ENCODE results near the gene SLC37A4. TPM values are rescaled to one million over a fixed set of nuclear protein-coding genes. Genes with fewer than 3 reads are reported as not detected.

SLC37A4 gene
- total RNA-seq, 1 experiment from 2014 or later, result 108 TPM

GRCh38 chr11:119056421-119056999 lies 25.8 kb upstream of the SLC37A4 start:
- Mint-ChIP-seq H3K27me3 (ENCODE audit: insufficient read depth, unreplicated experiment) (no peaks in the 10 kb centered on the region), H3K27ac (ENCODE audit: unreplicated experiment) (peak overlapping the region; percentile 98), H3K4me1 (ENCODE audit: low read depth, unreplicated experiment) (peaks cover 20% of the 10 kb centered on the region), H3K4me3 (ENCODE audit: unreplicated experiment) (peak overlapping the region; percentile 88), H3K36me3 (ENCODE audit: insufficient read depth, unreplicated experiment) (peaks cover 60% of the 10 kb centered on the region), H3K9me3 (ENCODE audit: unreplicated experiment) (no peaks in the 10 kb centered on the region)
- Histone ChIP-seq H3K36me3 (ENCODE audit: control insufficient read depth, insufficient read depth, low read length) (peaks cover 15% of the 10 kb centered on the region), H3K4me3 (ENCODE audit: low read depth, low read length) (peak overlapping the region; percentile 94), H3K9me3 (no peaks in the 10 kb centered on the region), H3K27me3 (replicated peaks; ENCODE audit: control insufficient read depth, insufficient read depth, low read length) (no peaks in the 10 kb centered on the region), H3K4me1 (peaks cover 10% of the 10 kb centered on the region)
- peak in 1 of 2 experiments; percentile 57 for DNase-seq
- TF ChIP-seq, protein P1, sequence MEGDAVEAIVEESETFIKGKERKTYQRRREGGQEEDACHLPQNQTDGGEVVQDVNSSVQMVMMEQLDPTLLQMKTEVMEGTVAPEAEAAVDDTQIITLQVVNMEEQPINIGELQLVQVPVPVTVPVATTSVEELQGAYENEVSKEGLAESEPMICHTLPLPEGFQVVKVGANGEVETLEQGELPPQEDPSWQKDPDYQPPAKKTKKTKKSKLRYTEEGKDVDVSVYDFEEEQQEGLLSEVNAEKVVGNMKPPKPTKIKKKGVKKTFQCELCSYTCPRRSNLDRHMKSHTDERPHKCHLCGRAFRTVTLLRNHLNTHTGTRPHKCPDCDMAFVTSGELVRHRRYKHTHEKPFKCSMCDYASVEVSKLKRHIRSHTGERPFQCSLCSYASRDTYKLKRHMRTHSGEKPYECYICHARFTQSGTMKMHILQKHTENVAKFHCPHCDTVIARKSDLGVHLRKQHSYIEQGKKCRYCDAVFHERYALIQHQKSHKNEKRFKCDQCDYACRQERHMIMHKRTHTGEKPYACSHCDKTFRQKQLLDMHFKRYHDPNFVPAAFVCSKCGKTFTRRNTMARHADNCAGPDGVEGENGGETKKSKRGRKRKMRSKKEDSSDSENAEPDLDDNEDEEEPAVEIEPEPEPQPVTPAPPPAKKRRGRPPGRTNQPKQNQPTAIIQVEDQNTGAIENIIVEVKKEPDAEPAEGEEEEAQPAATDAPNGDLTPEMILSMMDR (IDR thresholded peaks at IDR 0.05; ENCODE audit: insufficient read depth in 1 of 2, low read depth in 1 of 2, low read length in 1 of 2, severe bottlenecking in 1 of 2, unreplicated experiment in 1 of 2), result no peak
- CTCF ChIA-PET, result interaction anchor here (0.7 to 3.5 kb wide), 5 partner anchors 11 to 150 kb away, joined by 3 to 25 read pairs (median 3); partner anchors contain the start of genes CBL, NHERF4 and VPS11
- POLR2A ChIA-PET, result interaction anchor here (0.5 to 2.0 kb wide), 18 partner anchors 9 to 1986 kb away, joined by 3 to 18 read pairs (median 4); partner anchors contain the start of genes CBL, DPAGT1, HMBS and SLC37A4
- no TSS peak for BruUV-seq (replicated peaks)
- intact Hi-C loops (cut with micrococcal nuclease; ENCODE audit: unreplicated experiment), result no loop called here

DNA sequence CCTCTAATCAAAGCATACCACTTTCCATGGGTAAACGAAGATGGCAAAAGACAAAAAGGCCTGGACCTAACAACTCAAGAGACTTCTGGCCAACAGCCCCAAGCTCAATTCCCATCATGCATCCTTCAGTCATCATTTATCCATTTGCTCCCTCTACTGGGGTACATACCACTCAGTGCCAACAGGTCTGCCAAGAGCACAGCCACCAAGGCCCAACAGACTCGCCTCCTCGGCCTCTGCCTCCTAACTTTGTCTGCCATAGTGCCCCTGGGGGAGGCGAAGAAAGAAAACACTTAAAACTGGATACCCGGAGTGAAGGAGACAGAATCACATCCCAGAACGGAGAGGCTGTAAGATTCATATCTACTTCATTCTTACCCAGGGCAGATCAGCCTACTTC lies 25.2 kb upstream of the SLC37A4 start:
- Mint-ChIP-seq H3K36me3 (ENCODE audit: insufficient read depth, unreplicated experiment) (peaks cover 66% of the 10 kb centered on the region), H3K4me1 (ENCODE audit: low read depth, unreplicated experiment) (peaks cover 20% of the 10 kb centered on the region), H3K4me3 (ENCODE audit: unreplicated experiment) (peak overlapping the region; percentile 88), H3K27me3 (ENCODE audit: insufficient read depth, unreplicated experiment) (no peaks in the 10 kb centered on the region), H3K9me3 (ENCODE audit: unreplicated experiment) (no peaks in the 10 kb centered on the region), H3K27ac (ENCODE audit: unreplicated experiment) (peak overlapping the region; percentile 98)
- BruUV-seq (replicated peaks), result no TSS peak
- POLR2A ChIA-PET, result interaction anchor here (0.5 to 2.0 kb wide), 15 partner anchors 9 to 359 kb away, joined by 3 to 18 read pairs (median 4); partner anchors contain the start of genes CBL, DPAGT1, HMBS and SLC37A4
- TF ChIP-seq, protein P1 (IDR thresholded peaks at IDR 0.05; ENCODE audit: insufficient read depth in 1 of 2, low read depth in 1 of 2, low read length in 1 of 2, severe bottlenecking in 1 of 2, unreplicated experiment in 1 of 2), result peak in 1 of 2 experiments; percentile 7
- intact Hi-C loops (cut with micrococcal nuclease; ENCODE audit: unreplicated experiment), result no loop called here
- CTCF ChIA-PET, result interaction anchor here (0.6 to 3.5 kb wide), 5 partner anchors 12 to 150 kb away, joined by 3 to 25 read pairs (median 3); partner anchors contain the start of genes CBL, SLC37A4 and VPS11
- Histone ChIP-seq H3K4me1 (peaks cover 10% of the 10 kb centered on the region), H3K27me3 (replicated peaks; ENCODE audit: control insufficient read depth, insufficient read depth, low read length) (no peaks in the 10 kb centered on the region), H3K9me3 (no peaks in the 10 kb centered on the region), H3K4me3 (ENCODE audit: low read depth, low read length) (peak overlapping the region; percentile 94), H3K36me3 (ENCODE audit: control insufficient read depth, insufficient read depth, low read length) (peaks cover 15% of the 10 kb centered on the region)
- DNase-seq, result no peak

- TF ChIP-seq, protein P1 (IDR thresholded peaks at IDR 0.05; ENCODE audit: insufficient read depth in 1 of 2, low read depth in 1 of 2, low read length in 1 of 2, severe bottlenecking in 1 of 2, unreplicated experiment in 1 of 2), result no peak
- no peaks in the 10 kb centered on the region for H3K27me3 Mint-ChIP-seq (ENCODE audit: insufficient read depth, unreplicated experiment)
These were observed 23.7 kb upstream of the SLC37A4 start for GRCh38 chr11:119054418-119054817.

More at GRCh38 chr11:119054418-119054817, 23.7 kb upstream of the SLC37A4 start:
- Histone ChIP-seq H3K4me1 (peaks cover 10% of the 10 kb centered on the region), H3K4me3 (ENCODE audit: low read depth, low read length) (no peak overlapping the region), H3K27me3 (replicated peaks; ENCODE audit: control insufficient read depth, insufficient read depth, low read length) (no peaks in the 10 kb centered on the region), H3K36me3 (ENCODE audit: control insufficient read depth, insufficient read depth, low read length) (peaks cover 15% of the 10 kb centered on the region), H3K9me3 (no peaks in the 10 kb centered on the region)
- intact Hi-C loops (cut with micrococcal nuclease; ENCODE audit: unreplicated experiment), result no loop called here
- Mint-ChIP-seq H3K27ac (ENCODE audit: unreplicated experiment) (no peak overlapping the region), H3K9me3 (ENCODE audit: unreplicated experiment) (no peaks in the 10 kb centered on the region), H3K36me3 (ENCODE audit: insufficient read depth, unreplicated experiment) (peaks cover 80% of the 10 kb centered on the region), H3K4me3 (ENCODE audit: unreplicated experiment) (peak overlapping the region; percentile 26), H3K4me1 (ENCODE audit: low read depth, unreplicated experiment) (peaks cover 20% of the 10 kb centered on the region)
- BruUV-seq (replicated peaks), result no TSS peak
- POLR2A ChIA-PET, result no interaction called here
- CTCF ChIA-PET, result interaction anchor here (1.3 kb wide), 1 partner anchor 31 kb away, joined by 3 read pairs; the partner anchor contains the start of gene HMBS
- no peak for DNase-seq

All from Caco-2 (cell line).